DMS 273 treated with DMSO at 0.1 percent for 48 hours (cell line): ENCODE data around the gene IQCB1.
"Not testable (repeated sequence)": the region's sequence is repeated elsewhere in the genome, so short reads cannot be mapped to it uniquely, and the experiment has no call there.

Experiments
- DNase-seq: peaks from one replicate; lab custom pipeline; 2025; lab: John Stamatoyannopoulos, UW

IQCB1 gene

GRCh38 chr3:121809249-121809648, 25.6 kb downstream of the IQCB1 start:
- no peak for DNase-seq

- no peak for DNase-seq
Observed at GRCh38 chr3:121803771-121804320, 31.0 kb downstream of the IQCB1 start.

GRCh38 chr3:121800906-121801305, 34.0 kb downstream of the IQCB1 start:
- no peak for DNase-seq

- DNase-seq: no peak
Observed at GRCh38 chr3:121796970-121797369, 37.9 kb downstream of the IQCB1 start.

GRCh38 chr3:121794264-121794983, 40.4 kb downstream of the IQCB1 start:
- no peak for DNase-seq

- no peak for DNase-seq
Observed at GRCh38 chr3:121793078-121793477, 41.8 kb downstream of the IQCB1 start.

- DNase-seq: no peak
Observed at GRCh38 chr3:121786485-121786884, 48.4 kb downstream of the IQCB1 start.

GRCh38 chr3:121782784-121783183, 52.1 kb downstream of the IQCB1 start:
- DNase-seq: not testable (repeated sequence)

GRCh38 chr3:121781611-121782010, 53.2 kb downstream of the IQCB1 start:
- DNase-seq: no peak

- not testable (repeated sequence) for DNase-seq
Observed at GRCh38 chr3:121775095-121775494, 59.8 kb downstream of the IQCB1 start.

- no peak for DNase-seq
Observed at GRCh38 chr3:121769246-121769645, 65.6 kb downstream of the IQCB1 start.

- no peak for DNase-seq
Observed at GRCh38 chr3:121768452-121768851, 66.4 kb downstream of the IQCB1 start.

GRCh38 chr3:121759541-121760202, 75.2 kb downstream of the IQCB1 start:
- DNase-seq: no peak

- no peak for DNase-seq
Observed at GRCh38 chr3:121758727-121759450, 76.0 kb downstream of the IQCB1 start.

- DNase-seq: no peak
Observed at GRCh38 chr3:121757812-121758545, 76.9 kb downstream of the IQCB1 start.

- DNase-seq: no peak
Observed at GRCh38 chr3:121757087-121757811, 77.6 kb downstream of the IQCB1 start.

- DNase-seq: no peak
Observed at GRCh38 chr3:121752772-121753171, 82.1 kb downstream of the IQCB1 start.

- DNase-seq: no peak
Observed at GRCh38 chr3:121752261-121752660, 82.6 kb downstream of the IQCB1 start.

- no peak for DNase-seq
Observed at GRCh38 chr3:121750087-121750415, 84.8 kb downstream of the IQCB1 start.

- peak; percentile 100 for DNase-seq
Observed at GRCh38 chr3:121749276-121750086, 85.4 kb downstream of the IQCB1 start, which contains the start of gene GOLGB1. Gene GOLGB1 (minus strand): TSS chr3:121749741. CDS start chr3:121730971, 18,770 bp downstream.
